Suprapubic skin (tissue), 4 donors: ENCODE results near the gene SATB1.

Experiments
- CTCF ChIP-seq, 2 donors: fragments of 200-600 bp in 1 of 2; fragments of 450-650 bp in 1 of 2; sonication (generic) in 1 of 2; IDR thresholded peaks; one replicate each; pipeline ENCODE4 v1.5.1; 2016 to 2019; ENCODE audit warnings: antibody characterized with exemption in 2 of 2, mild to moderate bottlenecking in 1 of 2, moderate library complexity in 1 of 2
- POLR2A ChIP-seq, 2 donors: fragments of 450-650 bp; IDR thresholded peaks; one replicate each; pipeline ENCODE4 v1.6.1; 2017; ENCODE audit warnings: antibody characterized with exemption in 2 of 2, mild to moderate bottlenecking in 2 of 2, moderate library complexity in 2 of 2
- POLR2AphosphoS5 ChIP-seq, 3 donors: sonication (generic); formaldehyde crosslinking; IDR thresholded peaks; one replicate each; pipeline ENCODE4 v1.6.1; 2017; ENCODE audit warnings: antibody characterized with exemption in 3 of 3

DNA sequence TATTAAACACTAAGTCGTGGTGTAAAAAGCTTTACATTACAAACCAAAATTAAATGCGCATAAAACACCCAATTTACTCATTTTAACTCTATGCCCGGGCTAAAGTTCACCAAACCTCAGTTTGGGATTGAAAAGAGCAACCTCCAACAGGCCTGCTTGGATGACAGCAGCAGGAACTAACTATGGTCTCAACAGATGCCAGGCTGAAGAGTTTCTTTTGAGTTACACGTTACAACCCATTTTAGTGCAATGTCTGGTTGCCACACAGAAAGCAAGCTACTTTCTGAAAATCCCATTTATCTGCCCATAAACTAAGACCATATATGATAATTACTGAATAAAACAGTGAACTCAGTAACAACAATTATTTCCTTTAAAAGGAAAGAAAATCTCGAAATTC lies 2.2 kb downstream of the SATB1 start:
- TF ChIP-seq CTCF (IDR thresholded peaks at IDR 0.05) (no peak), POLR2AphosphoS5 (IDR thresholded peaks at IDR 0.05) (no peak), POLR2A (IDR thresholded peaks at IDR 0.05) (no peak)
